ENCODE data around the gene C2orf68.
A peak's percentile ranks its signal among the peaks of the same experiment; 100 is the strongest.
"Not testable (repeated sequence)": the region's sequence is repeated elsewhere in the genome, so short reads cannot be mapped to it uniquely, and the experiment has no call there.

Gene C2orf68, protein sequence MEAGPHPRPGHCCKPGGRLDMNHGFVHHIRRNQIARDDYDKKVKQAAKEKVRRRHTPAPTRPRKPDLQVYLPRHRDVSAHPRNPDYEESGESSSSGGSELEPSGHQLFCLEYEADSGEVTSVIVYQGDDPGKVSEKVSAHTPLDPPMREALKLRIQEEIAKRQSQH

DNA sequence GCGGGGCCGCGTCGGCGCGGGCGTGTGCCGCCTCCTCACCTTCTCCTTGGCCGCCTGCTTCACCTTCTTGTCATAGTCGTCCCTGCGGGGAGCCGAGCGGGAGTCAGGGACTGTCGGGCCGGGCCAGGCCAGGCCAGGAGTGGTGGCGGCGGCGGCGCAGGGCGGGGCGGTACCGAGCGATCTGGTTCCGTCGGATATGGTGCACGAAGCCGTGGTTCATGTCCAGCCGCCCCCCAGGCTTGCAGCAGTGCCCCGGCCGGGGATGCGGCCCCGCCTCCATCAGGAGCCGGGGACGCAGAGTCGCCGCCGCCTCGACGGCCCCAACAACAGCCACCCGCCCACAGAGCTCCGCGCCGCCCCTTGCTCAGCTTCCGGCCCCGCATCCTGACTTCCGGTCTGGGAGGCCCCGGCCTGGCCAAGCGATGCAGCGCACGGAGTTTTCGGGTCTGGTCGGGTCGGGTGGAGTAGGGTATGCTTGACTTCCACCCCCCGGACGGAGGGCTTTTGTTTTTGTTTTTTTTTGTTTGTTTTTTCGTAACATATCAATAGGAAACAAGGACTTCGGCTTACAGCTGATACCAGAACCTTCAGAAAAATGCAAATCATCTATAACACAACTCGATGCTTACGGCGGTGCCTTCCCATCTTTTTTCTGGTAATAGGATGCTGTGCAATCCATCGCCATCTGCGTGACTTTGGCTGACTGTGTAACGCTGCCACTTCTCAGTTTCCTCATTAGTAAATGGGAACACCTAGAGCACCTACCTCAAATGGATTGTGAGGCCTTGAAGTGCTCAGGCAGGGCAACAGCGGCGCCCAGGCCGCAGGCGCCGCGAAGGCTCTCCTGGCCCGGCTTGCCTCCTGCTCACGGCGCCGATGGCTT is at the start of gene C2orf68:
C2orf68 (minus strand) TSS at position 362 of the 883 bp plus-strand sequence; CDS start at position 280, 82 bp downstream.
- DNase-seq = peak; percentile 88

DNA sequence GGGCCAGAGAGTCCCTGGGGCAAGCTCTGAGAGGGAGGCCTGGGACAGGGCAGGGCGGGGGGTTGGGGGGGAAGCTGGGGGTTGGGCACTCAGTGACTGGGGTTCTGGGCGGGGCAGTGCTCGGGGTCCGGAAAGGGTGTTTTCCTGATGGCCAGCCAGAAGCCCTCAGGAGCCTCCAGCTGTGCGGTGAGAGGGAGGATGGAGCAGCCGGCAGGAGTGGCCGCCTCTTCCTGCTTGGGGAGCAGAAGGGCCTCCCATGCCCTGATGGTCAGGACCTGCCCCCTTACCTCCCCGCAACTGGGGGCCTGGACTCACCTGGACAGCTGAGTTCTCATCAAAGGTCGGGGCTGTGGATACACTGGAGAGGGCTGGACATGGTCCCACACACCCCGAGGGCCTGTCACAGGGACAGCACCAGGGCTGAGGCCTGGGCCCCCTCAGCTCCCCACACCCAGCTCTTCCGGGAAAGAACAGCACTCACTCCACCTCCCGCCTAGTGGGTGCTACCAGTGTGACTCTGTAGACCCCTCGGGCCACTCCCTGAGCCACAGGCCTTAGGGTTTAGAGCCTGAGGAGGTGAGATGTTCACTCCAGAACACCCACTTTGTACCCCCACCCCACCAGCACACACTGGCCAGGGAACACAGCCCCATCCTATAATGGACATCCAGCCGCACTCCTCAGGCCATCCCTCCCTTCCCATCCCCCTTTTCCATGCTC is 49.4 kb upstream of the C2orf68 start:
- DNase-seq = no peak

DNA sequence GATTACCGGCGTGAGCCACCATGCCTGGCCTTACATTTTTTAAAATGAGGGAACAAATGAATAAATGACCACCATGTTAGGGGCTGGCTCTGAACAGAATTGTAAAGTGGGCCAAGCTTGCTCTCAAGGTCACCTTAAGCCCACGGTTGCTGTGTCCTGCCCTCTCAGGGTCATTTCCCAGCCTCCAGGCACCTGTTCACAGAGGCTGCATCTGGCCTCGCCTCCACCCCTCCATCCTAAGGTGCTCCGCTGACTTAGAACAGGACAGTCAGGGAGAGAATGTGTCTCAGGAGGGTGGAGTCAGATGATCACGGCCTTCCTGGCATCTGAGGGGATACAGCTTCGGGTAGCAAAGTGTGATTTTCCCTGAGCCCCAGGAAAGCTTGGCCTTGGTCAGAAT is 48.9 kb upstream of the C2orf68 start:
- DNase-seq = no peak

DNA sequence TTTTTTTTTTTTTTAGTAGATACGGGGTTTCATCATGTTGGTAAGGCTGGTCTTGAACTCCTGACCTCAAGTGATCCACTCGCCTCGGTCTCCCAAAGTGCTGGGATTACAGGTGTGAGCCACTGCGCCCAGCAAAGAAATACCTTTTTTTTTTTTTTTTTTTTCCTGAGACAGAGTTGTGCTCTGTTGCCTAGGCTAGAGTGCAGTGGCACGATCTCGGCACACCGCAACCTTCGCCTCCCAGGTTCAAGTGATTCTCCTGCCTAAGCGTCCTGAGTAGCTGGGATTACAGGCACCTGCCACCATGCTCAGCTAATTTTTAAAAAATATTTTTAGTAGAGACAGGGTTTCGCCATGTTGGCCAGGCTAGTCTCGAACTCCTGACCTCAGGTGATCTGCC is 48.4 kb upstream of the C2orf68 start:
- not testable (repeated sequence) for DNase-seq

DNA sequence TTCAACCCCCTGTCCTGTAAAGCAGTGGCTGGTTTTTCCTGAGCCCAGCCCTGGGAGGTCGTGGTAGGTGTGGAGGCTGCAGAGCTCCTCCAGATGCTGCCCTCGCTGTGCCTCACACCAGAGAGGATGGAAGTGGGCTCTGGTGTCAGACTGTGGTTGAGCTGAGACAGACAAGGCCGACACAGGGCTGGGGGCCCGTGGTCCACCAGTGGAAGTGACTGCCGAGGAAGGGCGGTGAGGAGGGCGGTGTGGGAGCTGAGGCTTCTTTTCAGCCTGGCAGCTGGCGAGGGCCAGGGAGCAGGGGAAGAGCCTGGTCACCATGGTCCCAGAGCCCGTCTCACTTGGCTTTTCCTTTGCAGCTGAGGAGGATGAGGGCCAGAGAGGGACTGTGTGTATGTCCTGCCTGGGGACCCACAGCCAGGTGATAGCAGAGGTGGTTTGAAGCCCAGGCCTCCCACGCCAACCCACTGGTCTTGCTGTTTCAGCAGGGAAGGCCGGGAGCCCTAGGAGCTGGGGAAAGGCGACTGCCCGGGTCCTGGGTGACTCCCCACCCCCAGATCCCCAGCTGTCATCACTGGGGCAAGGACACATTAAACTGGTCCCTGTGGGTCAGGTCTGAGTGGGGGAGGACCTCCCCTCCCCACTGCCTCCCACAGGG is 47.6 kb upstream of the C2orf68 start:
- no peak for DNase-seq

DNA sequence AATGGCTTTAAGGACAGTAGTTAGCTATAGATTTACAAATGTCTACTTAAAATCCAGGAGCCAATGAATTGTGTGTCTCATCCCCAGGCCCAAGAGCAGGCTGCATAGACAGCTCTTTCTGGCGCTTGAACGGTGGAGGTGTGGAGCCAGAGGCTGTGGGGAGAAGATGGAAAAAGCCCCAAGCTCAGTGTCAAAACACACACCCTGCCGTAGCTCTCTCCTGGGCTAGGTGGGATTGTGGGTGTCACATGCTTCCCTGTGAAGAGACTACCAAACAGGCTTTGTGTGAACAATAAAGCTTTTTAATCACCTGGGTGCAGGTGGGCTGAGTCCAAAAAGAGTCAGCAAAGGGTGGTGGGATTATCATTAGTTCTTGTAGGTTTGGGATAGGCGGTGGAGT is 45.5 kb upstream of the C2orf68 start:
- DNase-seq = not testable (repeated sequence)

DNA sequence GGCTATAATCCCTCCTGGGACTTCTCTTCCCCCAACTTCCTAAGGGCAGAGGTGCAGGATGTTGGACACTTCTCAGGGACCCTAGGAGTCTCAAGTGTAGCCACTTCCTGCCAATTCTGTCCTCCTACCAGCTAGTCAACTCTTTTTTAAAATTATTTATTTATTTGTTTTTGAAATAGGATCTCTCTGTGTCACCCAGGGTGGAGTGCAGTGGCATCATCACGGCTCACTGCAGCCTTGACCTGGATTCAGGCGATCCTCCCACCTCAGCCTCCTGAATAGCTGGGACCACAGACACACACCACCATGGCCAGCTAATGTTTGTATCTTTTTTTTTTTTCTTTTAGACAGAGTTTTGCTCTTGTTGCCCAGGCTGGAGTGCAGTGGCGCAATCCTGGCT is 44.6 kb upstream of the C2orf68 start:
- no peak for DNase-seq

DNA sequence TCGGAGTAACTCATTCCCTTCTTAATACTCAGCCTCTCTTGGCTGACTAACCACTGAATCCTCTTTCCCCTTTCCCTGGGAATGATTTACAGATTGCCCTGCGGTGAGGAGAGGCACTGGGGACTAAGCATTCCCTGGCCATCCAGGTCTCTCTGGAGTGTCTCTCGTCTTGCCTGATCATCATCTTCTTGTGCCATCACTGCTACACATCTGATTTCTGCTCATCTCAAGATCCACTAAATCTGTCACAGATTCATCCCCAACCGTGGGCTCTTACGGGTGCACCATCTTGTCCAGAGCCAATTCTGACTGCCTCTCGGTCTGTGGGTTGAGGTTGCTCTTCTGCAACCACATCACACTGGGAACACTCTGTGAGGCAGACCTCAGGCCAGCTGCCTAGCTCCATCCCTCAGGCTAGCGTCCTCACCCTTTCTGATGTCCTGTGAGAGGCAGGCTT is 44.1 kb upstream of the C2orf68 start:
- no peak for DNase-seq

DNA sequence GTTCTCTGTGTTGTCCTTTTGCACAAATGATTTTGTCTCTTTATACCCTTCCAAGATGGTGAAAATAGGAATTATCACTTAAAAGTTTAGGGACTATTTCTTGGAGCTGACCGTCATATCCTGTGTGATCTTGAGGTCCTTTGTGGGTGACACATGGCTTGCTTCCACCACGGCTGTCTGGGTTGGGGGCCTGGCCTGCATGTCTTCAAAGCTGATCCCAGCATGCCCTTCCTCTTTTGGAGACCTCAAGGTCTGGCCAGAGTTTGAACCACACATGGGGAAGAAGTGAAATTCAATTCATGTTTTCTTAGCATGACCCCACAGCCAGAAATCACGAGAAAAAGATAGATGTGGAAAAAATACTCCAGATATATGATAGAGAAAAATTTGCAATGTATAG is 42.1 kb upstream of the C2orf68 start:
- DNase-seq = no peak

DNA sequence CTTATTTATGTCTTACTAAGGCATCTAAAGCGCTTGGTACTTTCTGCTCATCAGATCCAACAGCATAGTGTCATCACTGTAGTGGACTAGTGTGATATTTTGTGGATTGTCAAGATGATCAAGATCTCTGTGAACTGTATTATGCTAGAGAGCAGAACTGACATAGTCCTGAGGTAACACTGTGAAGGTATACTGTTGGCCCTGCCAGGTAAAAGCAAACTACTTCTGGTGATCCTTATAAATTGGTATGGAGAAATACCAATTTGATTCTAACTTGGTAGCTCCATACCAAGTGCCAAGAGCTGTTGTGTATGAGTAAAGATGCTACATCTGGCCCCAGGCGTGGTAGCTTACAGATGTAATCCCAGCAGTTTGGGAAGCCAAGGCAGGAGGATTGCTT is 40.2 kb upstream of the C2orf68 start:
- DNase-seq = no peak

DNA sequence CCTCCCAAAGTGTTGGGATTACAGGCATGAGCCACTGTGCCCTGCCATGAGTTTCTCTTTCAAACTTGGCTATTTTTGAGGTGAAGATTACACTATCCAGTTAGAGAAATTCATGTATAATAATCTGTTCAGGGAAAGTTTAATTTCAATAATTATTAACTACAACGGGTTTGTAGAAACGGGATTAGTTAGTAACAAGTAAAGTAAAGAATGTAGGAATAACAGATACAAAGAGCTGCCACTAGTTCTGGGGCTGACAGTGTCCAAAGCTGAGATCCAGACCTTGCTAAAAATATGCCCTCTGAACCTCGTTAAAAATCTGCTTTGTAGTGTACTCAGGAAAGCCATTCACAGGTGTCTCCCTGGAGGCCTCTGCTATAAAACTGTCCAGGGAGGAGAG is 39.2 kb upstream of the C2orf68 start:
- DNase-seq = no peak

DNA sequence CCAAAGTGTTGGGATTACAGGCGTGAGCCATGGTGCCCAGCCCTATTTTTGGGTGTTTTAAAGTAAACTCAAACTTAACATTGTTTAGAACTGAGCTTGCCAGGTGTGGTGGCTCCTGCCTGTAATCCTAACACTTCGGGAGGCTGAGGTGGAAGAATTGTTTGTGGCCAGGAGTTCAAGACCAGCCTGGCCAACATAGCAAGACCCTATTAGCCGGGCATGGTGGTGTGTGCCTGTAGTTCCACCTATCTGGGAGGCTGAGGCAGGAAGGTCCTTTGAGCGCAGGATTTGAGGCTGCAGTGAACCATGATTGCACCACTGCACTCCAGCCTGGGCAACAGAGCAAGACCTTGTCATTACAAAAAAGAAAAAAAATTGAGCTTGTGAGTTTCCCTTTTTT is 38.6 kb upstream of the C2orf68 start:
- no peak for DNase-seq

DNA sequence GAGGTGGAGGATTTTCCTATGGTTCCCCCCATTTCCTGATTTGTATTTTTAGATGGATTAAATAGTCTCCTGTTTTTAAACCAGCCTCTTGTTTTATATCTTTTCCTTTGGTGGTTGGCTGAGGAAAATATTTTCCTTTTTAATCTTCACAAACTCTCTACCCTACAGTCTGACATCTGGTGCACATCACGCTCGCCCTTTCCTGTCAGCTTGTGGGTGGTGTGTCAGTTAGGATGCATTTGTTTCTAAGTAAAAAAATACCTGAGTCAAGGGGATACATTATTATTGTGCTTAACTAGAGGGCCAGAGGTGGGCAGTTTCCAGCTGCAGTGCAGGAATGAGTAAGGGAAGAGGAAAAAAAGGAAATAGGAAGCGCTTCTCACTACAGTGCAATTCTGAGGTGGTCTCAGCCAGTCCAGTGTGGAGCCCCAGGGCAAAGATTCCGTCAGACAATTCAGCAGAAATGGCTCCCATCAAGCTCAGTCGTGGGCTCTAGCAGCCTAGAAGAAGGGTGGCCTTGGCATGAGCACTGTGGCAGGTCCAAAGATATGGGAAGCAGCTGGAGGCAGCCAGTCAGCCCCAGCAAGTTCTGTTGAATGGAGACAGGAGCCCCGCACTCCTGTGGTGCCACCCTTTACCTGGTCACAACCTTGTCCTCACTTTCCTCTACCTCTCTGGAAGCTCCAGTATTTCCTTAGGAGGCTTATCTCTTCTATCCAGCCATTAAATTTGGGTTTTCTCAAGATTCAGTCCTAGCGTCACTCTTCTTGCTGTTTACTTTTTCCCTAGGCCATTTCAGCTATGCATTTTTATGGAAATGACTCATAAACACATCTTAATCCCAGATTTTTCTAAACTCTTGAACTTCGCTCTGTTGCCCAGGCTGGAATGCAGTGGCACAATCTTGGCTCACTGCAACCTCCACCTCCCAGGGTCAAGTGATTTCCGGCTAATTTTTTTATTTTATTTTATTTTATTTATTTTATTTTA is 37.6 kb upstream of the C2orf68 start:
- DNase-seq = no peak

DNA sequence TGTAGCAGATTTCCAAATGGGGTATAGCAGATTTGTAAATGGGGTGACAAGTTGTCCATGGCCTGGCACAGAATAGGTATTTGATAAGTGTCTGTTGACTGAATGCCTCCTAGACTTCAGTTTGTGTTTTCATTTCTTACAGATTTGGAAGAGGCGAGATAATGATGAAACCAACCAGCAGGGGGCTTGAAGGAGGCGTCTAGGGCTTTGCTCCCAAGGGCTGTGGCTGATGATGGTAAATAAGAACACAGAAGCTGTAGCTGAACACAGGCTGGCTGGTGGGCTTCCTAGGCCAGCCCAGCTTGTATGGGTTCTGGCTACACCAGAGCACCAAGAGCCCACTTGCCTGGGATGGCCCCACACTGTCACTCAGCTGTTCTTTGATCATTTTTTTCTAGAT is 36.8 kb upstream of the C2orf68 start:
- no peak for DNase-seq

DNA sequence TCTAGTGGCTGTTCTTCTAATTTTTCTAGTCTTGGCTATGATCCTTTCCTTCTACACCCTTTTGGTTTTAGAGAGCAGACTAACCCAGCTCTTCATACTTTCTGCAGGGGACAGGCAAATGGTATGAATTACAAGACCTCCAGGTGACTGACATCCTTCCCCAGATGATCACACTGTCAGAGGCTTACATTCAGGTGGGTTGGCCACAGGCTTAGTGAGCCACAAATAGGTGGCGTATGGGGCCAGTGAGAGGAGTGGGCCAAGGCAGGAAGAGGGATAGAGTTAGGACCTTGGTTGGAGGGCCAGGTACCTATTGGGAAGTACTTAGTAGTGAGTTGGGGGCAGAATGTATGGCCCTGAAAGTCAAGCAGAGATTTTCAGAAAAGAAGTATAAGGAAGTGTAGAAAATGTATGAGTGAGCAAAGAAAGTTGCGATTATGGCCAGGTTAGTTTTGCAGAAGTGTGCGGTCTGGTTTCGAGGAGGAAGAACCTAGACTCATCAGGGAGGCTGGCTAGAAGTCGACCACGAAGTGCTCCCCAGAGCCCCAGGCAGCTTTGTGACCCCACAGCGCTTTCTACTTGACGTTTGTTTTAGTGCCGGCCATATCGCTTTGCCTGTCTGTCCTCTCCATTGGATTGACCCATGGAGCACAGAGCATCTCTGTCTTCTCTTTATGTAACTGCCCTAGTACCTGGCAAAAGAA is 36.1 kb upstream of the C2orf68 start:
- no peak for DNase-seq

DNA sequence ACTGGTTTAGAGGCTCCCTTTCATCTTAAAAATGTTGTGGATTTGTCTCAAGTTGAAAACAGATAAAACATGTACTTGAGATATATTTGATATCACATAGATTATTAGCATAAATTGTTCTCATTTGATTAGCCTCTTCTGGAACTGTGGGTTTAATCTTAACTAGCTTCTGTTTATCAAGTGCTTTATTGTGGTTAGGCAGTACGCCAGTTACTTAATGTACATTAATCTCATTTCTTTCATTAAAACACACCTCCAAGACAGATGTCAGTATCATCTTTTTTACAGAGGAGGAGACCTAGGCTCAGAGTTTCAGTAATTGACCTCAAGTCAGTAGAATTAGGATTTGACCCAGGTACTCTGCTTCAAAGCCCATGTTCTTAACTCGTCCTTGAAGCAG is 34.3 kb upstream of the C2orf68 start:
- no peak for DNase-seq

DNA sequence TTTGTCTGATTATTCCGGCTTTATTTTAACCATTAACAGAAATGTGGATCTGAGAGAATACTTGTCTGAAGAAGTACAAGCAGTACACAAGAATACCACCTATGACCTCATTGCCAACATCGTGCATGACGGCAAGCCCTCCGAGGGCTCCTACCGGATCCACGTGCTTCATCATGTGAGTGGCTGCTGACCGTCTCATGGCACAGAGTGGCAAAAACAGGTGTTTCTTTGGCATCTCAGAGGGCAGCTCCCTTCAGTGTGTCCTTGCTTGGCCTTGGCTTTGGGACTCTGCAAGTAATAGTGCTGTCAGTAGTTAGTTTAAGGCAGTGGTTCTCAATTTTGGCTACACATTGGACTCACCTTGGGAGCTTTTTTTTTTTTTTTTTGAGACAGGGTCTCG is 33.0 kb upstream of the C2orf68 start:
- DNase-seq = no peak

DNA sequence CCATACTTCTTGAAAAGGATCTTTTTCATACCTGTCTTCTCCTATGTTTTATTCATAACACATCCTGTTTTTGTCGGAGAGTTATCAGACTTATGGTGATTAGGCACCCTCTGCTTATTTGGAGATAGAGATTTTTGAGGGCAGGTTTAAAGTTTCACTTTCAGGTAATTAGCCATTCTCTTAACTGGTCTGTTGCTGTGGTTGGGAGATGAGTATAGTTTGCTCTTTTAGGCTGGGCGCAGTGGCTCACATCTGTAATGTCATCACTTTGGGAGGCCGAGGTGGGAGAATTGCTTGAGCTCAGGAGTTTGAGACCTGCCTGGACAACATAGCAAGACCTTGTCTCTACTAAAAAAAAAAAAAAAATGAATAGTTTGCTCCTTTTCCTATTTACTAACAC is 30.9 kb upstream of the C2orf68 start:
- DNase-seq = peak; percentile 20

DNA sequence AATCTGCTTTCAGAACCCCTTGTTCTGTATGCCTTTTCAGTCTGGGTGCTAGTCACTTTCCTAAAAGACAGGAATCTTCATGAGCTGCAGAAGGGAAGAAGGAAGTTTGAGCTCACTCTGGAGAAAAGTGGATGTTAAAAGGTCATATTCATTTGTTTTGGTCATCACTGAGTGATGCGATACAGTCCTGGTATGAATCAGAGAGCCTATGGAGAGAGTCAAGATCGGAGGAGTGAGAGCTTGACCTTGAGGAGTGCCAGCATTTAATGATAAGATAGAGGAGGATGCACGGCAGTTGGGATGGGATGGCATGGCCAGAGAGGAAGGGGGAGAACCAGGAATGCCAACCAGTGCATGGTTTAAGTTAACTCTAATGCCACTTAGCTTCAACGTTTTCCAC is 23.8 kb upstream of the C2orf68 start:
- no peak for DNase-seq

DNA sequence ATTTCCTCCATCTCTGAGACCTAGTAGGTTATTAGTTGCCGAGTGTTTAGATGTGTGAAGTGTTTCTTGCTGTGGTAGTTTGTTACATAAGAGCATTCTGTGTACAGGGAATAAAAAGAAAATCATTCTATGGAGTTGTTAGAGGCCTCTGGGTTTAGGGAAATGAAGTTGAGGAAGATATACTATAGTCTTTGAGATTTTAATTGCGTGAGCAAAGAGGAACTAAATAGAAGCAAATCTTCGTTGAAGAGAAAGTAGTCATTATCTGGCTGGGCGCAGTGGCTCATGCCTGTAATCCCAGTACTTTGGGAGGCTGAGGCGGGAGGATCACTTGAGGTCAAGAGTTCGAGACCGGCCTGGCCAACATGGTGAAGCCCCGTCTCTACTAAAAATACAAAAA is 23.1 kb upstream of the C2orf68 start:
- DNase-seq = no peak

DNA sequence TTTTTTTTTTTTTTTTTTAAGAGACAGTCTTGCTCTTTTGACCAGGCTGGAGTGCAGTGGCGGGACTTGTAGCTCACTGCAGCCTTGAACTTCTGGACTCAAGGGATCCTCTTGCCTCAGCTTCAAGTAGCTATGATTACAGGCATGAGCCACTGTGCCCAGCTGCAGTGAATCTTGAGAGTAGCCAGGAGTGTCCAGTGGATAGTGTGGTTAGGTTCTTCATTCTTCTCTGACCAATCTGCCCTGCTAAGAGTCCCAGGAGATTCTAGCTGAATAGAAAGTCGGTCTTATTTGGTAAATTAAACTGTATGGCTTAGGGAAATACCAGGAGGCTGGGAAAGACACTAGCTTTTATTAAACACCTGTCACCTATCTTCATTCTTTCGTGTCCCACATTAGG is 19.4 kb upstream of the C2orf68 start:
- DNase-seq = no peak

Data from activated naive CD4-positive, alpha-beta T cell treated with Interleukin-2 at 50 U/mL for 16 hours (primary cell).